CD4-positive, alpha-beta memory T cell (primary cell): ENCODE data around the gene EXD1. TPM values are rescaled to one million over a fixed set of nuclear protein-coding genes. Genes with fewer than 3 reads are reported as not detected.

Source experiments
- CTCF ChIA-PET: fragments of 350-600 bp; sonication (Branson Sonifier 250); formaldehyde crosslinking; loops from one replicate; lab custom pipeline; 2021; ENCODE audit warnings: inconsistent platforms; ENCODE audit not compliant: partially characterized antibody; lab: Charles Lee
- POLR2A ChIA-PET: fragments of 350-600 bp; sonication (Branson Sonifier 250); formaldehyde crosslinking; loops from one replicate; lab custom pipeline; 2021; ENCODE audit not compliant: partially characterized antibody; lab: Charles Lee
- DNase-seq, 5 donors: peaks; one replicate each; pipeline versions ENCODE4 v3.0.0 to v3.0.0-alpha.2; 2020 to 2022; ENCODE audit warnings: mixed read lengths in 1 of 5
- H3K27ac ChIP-seq: one replicate; pipeline ENCODE4 v1.7.0; 2013; ENCODE audit warnings: low read depth, low read length
- H3K27me3 ChIP-seq: 2 replicates; pipeline ENCODE4 v1.7.0; 2013; ENCODE audit warnings: mild to moderate bottlenecking, low read length, moderate library complexity; ENCODE audit not compliant: insufficient read depth
- H3K36me3 ChIP-seq: 2 replicates; pipeline ENCODE4 v1.7.0; 2013; ENCODE audit warnings: mild to moderate bottlenecking, low read length, moderate library complexity; ENCODE audit not compliant: insufficient read depth
- H3K4me1 ChIP-seq: 2 replicates; pipeline ENCODE4 v1.7.0; 2013; ENCODE audit warnings: mild to moderate bottlenecking, low read length, moderate library complexity; ENCODE audit not compliant: insufficient read depth
- H3K4me3 ChIP-seq, 2 donors: one replicate each; pipeline ENCODE4 v1.7.0; 2013; ENCODE audit warnings: low read length in 2 of 2, mild to moderate bottlenecking in 1 of 2
- H3K9me3 ChIP-seq, 2 donors: one replicate each; pipeline ENCODE4 v1.7.0; 2013; ENCODE audit warnings: low read length in 2 of 2, control low read depth in 1 of 2; ENCODE audit not compliant: control insufficient read depth in 1 of 2
- H3K27ac Mint-ChIP-seq, 7 donors: one replicate each; pipeline ENCODE4 v1.8.0; 2020 to 2021; ENCODE audit warnings: mixed read lengths in 7 of 7, mild to moderate bottlenecking in 6 of 7, inconsistent platforms in 3 of 7, moderate library complexity in 3 of 7
- H3K27me3 Mint-ChIP-seq, 2 donors: one replicate each; pipeline ENCODE4 v1.8.0; 2020 to 2021; ENCODE audit warnings: mixed read lengths in 2 of 2
- H3K36me3 Mint-ChIP-seq, 2 donors: one replicate each; pipeline ENCODE4 v1.8.0; 2020 to 2021; ENCODE audit warnings: mixed read lengths in 2 of 2, inconsistent platforms in 1 of 2, mild to moderate bottlenecking in 1 of 2
- H3K4me1 Mint-ChIP-seq, 4 donors: one replicate each; pipeline ENCODE4 v1.8.0; 2020 to 2021; ENCODE audit warnings: mixed read lengths in 4 of 4, mild to moderate bottlenecking in 1 of 4
- H3K4me3 Mint-ChIP-seq, 8 donors: one replicate each; pipeline ENCODE4 v1.8.0; 2020 to 2021; ENCODE audit warnings: mixed read lengths in 8 of 8, mild to moderate bottlenecking in 7 of 8, moderate library complexity in 6 of 8, inconsistent platforms in 3 of 8
- H3K9me3 Mint-ChIP-seq, 8 donors: one replicate each; pipeline ENCODE4 v1.8.0; 2020 to 2021; ENCODE audit warnings: mixed read lengths in 8 of 8, mild to moderate bottlenecking in 5 of 8, inconsistent platforms in 3 of 8, moderate library complexity in 1 of 8
- intact Hi-C: fragments of 100-400 bp; cut with micrococcal nuclease; formaldehyde crosslinking; loops from one replicate; pipeline ENCODE4 v1.15.1; 2023
- polyA plus RNA-seq, 2 donors: library from polyadenylated mRNA; unstranded; fragments of 300-500 nt; fragmentation: Illumina TruSeq; gene quantifications; one replicate each; pipeline ENCODE4 v1.2.3, GENCODE V29; 2021
- total RNA-seq, 2 experiments: library from RNA; stranded (reverse); gene quantifications; one replicate each; pipeline ENCODE4 v1.2.3, GENCODE V29; 2021

EXD1 gene
- total RNA-seq (not detected), polyA plus RNA-seq (not detected)

- Mint-ChIP-seq H3K27me3 (peaks cover 0 to 1% of the 10 kb centered on the region in 2 donors), H3K9me3 (no peaks in the 10 kb centered on the region), H3K36me3 (peaks cover 0 to 4% of the 10 kb centered on the region in 2 donors), H3K4me3 (peak within 1 kb of the TSS; percentile 89 to 93 (median 90)), H3K27ac (peak within 1 kb of the TSS; percentile 94 to 98 (median 97)), H3K4me1 (peaks cover 21 to 42% (median 26%) of the 10 kb centered on the region in 4 donors)
- Histone ChIP-seq H3K27me3 (no peaks in the 10 kb centered on the region), H3K9me3 (no peaks in the 10 kb centered on the region), H3K4me1 (peaks cover 28% of the 10 kb centered on the region), H3K4me3 (peak within 1 kb of the TSS; percentile 77 to 83), H3K27ac (peak within 1 kb of the TSS; percentile 81), H3K36me3 (no peaks in the 10 kb centered on the region)
- peak; percentile 93 to 95 (median 94) for DNase-seq
- POLR2A ChIA-PET = interaction anchor here (0.8 to 2.1 kb wide), 20 partner anchors 11 to 1260 kb away, joined by 3 to 24 read pairs (median 3); partner anchors contain the start of genes CHAC1, INO80, IVD and NDUFAF1
- CTCF ChIA-PET = interaction anchor here (0.5 to 1.5 kb wide), 16 partner anchors 12 to 1881 kb away, joined by 3 to 6 read pairs (median 3); partner anchors contain the start of genes NDUFAF1, NUSAP1, OIP5 and PLCB2
- intact Hi-C loops = loop anchor here (1.0 to 5.0 kb wide), 8 partner anchors 52 to 909 kb away; partner anchors contain the start of genes CHAC1, INAFM2, INO80 and NDUFAF1
These were observed at the start of gene EXD1, which contains the start of gene CHP1 for GRCh38 chr15:41230650-41231421. Gene EXD1 (minus strand): TSS chr15:41230757. CDS start chr15:41226575, 4,182 bp downstream. Gene CHP1 (plus strand): TSS chr15:41231268. CDS start chr15:41231383, 115 bp downstream.

- no peaks in the 10 kb centered on the region for H3K27me3 ChIP-seq
- intact Hi-C loops = loop anchor here (5.0 kb wide), 3 partner anchors 138 to 377 kb away; partner anchors contain the start of genes INO80 and RTF1
- H3K4me3 ChIP-seq = no peak overlapping the region
- no peaks in the 10 kb centered on the region for H3K36me3 ChIP-seq
- H3K27ac ChIP-seq = no peak overlapping the region
- ChIA-PET CTCF (no interaction called here), POLR2A (interaction anchor here (0.8 kb wide), 1 partner anchor 162 kb away, joined by 3 read pairs; no protein-coding TSS in a partner anchor)
- peaks cover 7% of the 10 kb centered on the region for H3K4me1 ChIP-seq
- Mint-ChIP-seq H3K27ac (peak overlapping the region in 2 of 7 donors; percentile 8 to 17), H3K4me3 (no peak overlapping the region), H3K36me3 (peaks cover 12 to 32% of the 10 kb centered on the region in 2 donors), H3K4me1 (peaks cover 8 to 20% (median 14%) of the 10 kb centered on the region in 4 donors), H3K27me3 (no peaks in the 10 kb centered on the region), H3K9me3 (peaks cover 0 to 3% (median 0%) of the 10 kb centered on the region in 8 donors)
- H3K9me3 ChIP-seq = no peaks in the 10 kb centered on the region
- no peak for DNase-seq
These were observed 49.2 kb upstream of the EXD1 start for GRCh38 chr15:41279535-41280283.

- no peak overlapping the region for H3K27ac Mint-ChIP-seq
These were observed 47.8 kb upstream of the EXD1 start for GRCh38 chr15:41278319-41278718.

GRCh38 chr15:41276831-41277230 is 46.3 kb upstream of the EXD1 start:
- no peaks in the 10 kb centered on the region for H3K27me3 ChIP-seq
- no peak overlapping the region for H3K27ac Mint-ChIP-seq
- DNase-seq = no peak
- no peak overlapping the region for H3K4me3 Mint-ChIP-seq
- no peak overlapping the region for H3K4me3 ChIP-seq
- CTCF ChIA-PET = no interaction called here
- no peaks in the 10 kb centered on the region for H3K36me3 ChIP-seq
- intact Hi-C loops = no loop called here
- H3K9me3 Mint-ChIP-seq = no peaks in the 10 kb centered on the region
- no peaks in the 10 kb centered on the region for H3K4me1 Mint-ChIP-seq
- POLR2A ChIA-PET = no interaction called here
- no peak overlapping the region for H3K27ac ChIP-seq
- no peaks in the 10 kb centered on the region for H3K4me1 ChIP-seq
- H3K36me3 Mint-ChIP-seq = peaks cover 12 to 28% of the 10 kb centered on the region in 2 donors
- no peaks in the 10 kb centered on the region for H3K27me3 Mint-ChIP-seq
- H3K9me3 ChIP-seq = no peaks in the 10 kb centered on the region

More at GRCh38 chr15:41278319-41278718, 47.8 kb upstream of the EXD1 start:
- peaks cover 3 to 10% (median 6%) of the 10 kb centered on the region in 4 donors for H3K4me1 Mint-ChIP-seq
- peaks cover 12 to 27% of the 10 kb centered on the region in 2 donors for H3K36me3 Mint-ChIP-seq
- Histone ChIP-seq H3K27ac (no peak overlapping the region), H3K4me1 (peaks cover 5% of the 10 kb centered on the region), H3K4me3 (no peak overlapping the region), H3K9me3 (no peaks in the 10 kb centered on the region), H3K36me3 (no peaks in the 10 kb centered on the region), H3K27me3 (no peaks in the 10 kb centered on the region)
- ChIA-PET POLR2A (no interaction called here), CTCF (interaction anchor here (0.9 kb wide), 1 partner anchor 9 kb away, joined by 3 read pairs; no protein-coding TSS in a partner anchor)
- H3K27me3 Mint-ChIP-seq = no peaks in the 10 kb centered on the region
- intact Hi-C loops = no loop called here
- DNase-seq = no peak
- no peak overlapping the region for H3K4me3 Mint-ChIP-seq
- H3K9me3 Mint-ChIP-seq = no peaks in the 10 kb centered on the region

GRCh38 chr15:41269887-41270286 is 39.3 kb upstream of the EXD1 start:
- Histone ChIP-seq H3K36me3 (no peaks in the 10 kb centered on the region), H3K27me3 (no peaks in the 10 kb centered on the region), H3K4me1 (no peaks in the 10 kb centered on the region), H3K27ac (no peak overlapping the region), H3K9me3 (no peaks in the 10 kb centered on the region), H3K4me3 (no peak overlapping the region)
- Mint-ChIP-seq H3K36me3 (peaks cover 13 to 33% of the 10 kb centered on the region in 2 donors), H3K27me3 (no peaks in the 10 kb centered on the region), H3K4me3 (no peak overlapping the region), H3K27ac (no peak overlapping the region), H3K9me3 (no peaks in the 10 kb centered on the region), H3K4me1 (peaks cover 0 to 4% (median 0%) of the 10 kb centered on the region in 4 donors)
- CTCF ChIA-PET = no interaction called here
- intact Hi-C loops = no loop called here
- POLR2A ChIA-PET = no interaction called here
- no peak for DNase-seq

- peaks cover 22 to 37% of the 10 kb centered on the region in 2 donors for H3K36me3 Mint-ChIP-seq
- peaks cover 8% of the 10 kb centered on the region for H3K36me3 ChIP-seq
- peaks cover 0 to 2% (median 0%) of the 10 kb centered on the region in 4 donors for H3K4me1 Mint-ChIP-seq
- DNase-seq = no peak
- CTCF ChIA-PET = no interaction called here
- no peak overlapping the region for H3K4me3 Mint-ChIP-seq
- no peaks in the 10 kb centered on the region for H3K9me3 ChIP-seq
- H3K27me3 Mint-ChIP-seq = no peaks in the 10 kb centered on the region
- H3K4me3 ChIP-seq = no peak overlapping the region
- H3K4me1 ChIP-seq = no peaks in the 10 kb centered on the region
- POLR2A ChIA-PET = no interaction called here
- H3K9me3 Mint-ChIP-seq = no peaks in the 10 kb centered on the region
- intact Hi-C loops = no loop called here
- no peaks in the 10 kb centered on the region for H3K27me3 ChIP-seq
- H3K27ac ChIP-seq = no peak overlapping the region
- H3K27ac Mint-ChIP-seq = no peak overlapping the region
These were observed 33.4 kb upstream of the EXD1 start for GRCh38 chr15:41263891-41264351.
